Activated gamma-delta T cell treated with anti-CD3 and anti-CD28 coated beads, Interleukin-2, amount 50 U/mL, for 16 hours (primary cell): ENCODE measurements around the gene FNIP1.
"Not testable (repeated sequence)": the region's sequence is repeated elsewhere in the genome, so short reads cannot be mapped to it uniquely, and the experiment has no call there.

Experiments
- DNase-seq: peaks from one replicate; pipeline ENCODE4 v3.0.0-alpha.2; 2020; ENCODE audit warnings: low read depth

Gene FNIP1

GRCh38 chr5:131786900-131787692 is 9.7 kb downstream of the FNIP1 start:
- no peak for DNase-seq

- DNase-seq: no peak
Measured at GRCh38 chr5:131786036-131786435, 10.8 kb downstream of the FNIP1 start.

GRCh38 chr5:131783874-131784273 is 12.9 kb downstream of the FNIP1 start:
- no peak for DNase-seq

- DNase-seq: no peak
Measured at GRCh38 chr5:131783357-131783756, 13.5 kb downstream of the FNIP1 start.

- no peak for DNase-seq
Measured at GRCh38 chr5:131782717-131783116, 14.1 kb downstream of the FNIP1 start.

- not testable (repeated sequence) for DNase-seq
Measured at GRCh38 chr5:131778141-131778540, 18.7 kb downstream of the FNIP1 start.

GRCh38 chr5:131776450-131776849 is 20.4 kb downstream of the FNIP1 start:
- DNase-seq: no peak

GRCh38 chr5:131774652-131775367 is 22.0 kb downstream of the FNIP1 start:
- no peak for DNase-seq

- DNase-seq: no peak
Measured at GRCh38 chr5:131773805-131774204, 23.0 kb downstream of the FNIP1 start.

- no peak for DNase-seq
Measured at GRCh38 chr5:131771692-131772091, 25.1 kb downstream of the FNIP1 start.

- DNase-seq: no peak
Measured at GRCh38 chr5:131769961-131770360, 26.9 kb downstream of the FNIP1 start.

GRCh38 chr5:131769336-131769735 is 27.5 kb downstream of the FNIP1 start:
- no peak for DNase-seq

- DNase-seq: no peak
Measured at GRCh38 chr5:131767891-131768290, 28.9 kb downstream of the FNIP1 start.

- DNase-seq: no peak
Measured at GRCh38 chr5:131766689-131767088, 30.1 kb downstream of the FNIP1 start.

- no peak for DNase-seq
Measured at GRCh38 chr5:131765261-131765660, 31.6 kb downstream of the FNIP1 start.

GRCh38 chr5:131763968-131764367 is 32.8 kb downstream of the FNIP1 start:
- DNase-seq: no peak

- no peak for DNase-seq
Measured at GRCh38 chr5:131760793-131761192, 36.0 kb downstream of the FNIP1 start.

GRCh38 chr5:131759704-131760103 is 37.1 kb downstream of the FNIP1 start:
- DNase-seq: no peak

GRCh38 chr5:131758520-131758900 is 38.3 kb downstream of the FNIP1 start:
- DNase-seq: no peak

- DNase-seq: no peak
Measured at GRCh38 chr5:131757830-131758519, 38.8 kb downstream of the FNIP1 start.

- no peak for DNase-seq
Measured at GRCh38 chr5:131756942-131757341, 39.9 kb downstream of the FNIP1 start.

GRCh38 chr5:131754363-131754762 is 42.5 kb downstream of the FNIP1 start:
- no peak for DNase-seq

GRCh38 chr5:131751506-131751905 is 45.3 kb downstream of the FNIP1 start:
- no peak for DNase-seq
